ENCODE results near the gene ZNRF1.

DNA sequence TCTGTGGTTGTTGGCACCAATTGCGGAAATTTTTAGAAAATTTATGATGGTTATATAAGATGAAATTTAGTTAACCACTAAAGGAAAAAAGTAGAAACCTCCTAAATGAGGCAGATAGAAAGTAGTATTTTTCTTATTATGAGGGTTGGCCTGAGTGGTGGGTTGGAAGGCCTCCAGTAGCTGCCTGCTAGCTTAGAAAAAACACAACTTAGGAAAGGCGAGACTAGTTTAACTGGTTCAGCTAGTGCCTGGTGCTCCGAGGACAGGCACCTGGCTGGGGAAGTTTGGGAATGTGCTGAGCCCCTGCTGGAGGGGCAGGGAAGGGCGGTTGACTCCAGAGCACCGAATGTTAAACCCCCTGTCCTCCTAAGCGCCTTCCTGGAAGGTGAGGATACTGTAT is 97.8 kb downstream of the ZNRF1 start:
- TF ChIP-seq, protein P1, sequence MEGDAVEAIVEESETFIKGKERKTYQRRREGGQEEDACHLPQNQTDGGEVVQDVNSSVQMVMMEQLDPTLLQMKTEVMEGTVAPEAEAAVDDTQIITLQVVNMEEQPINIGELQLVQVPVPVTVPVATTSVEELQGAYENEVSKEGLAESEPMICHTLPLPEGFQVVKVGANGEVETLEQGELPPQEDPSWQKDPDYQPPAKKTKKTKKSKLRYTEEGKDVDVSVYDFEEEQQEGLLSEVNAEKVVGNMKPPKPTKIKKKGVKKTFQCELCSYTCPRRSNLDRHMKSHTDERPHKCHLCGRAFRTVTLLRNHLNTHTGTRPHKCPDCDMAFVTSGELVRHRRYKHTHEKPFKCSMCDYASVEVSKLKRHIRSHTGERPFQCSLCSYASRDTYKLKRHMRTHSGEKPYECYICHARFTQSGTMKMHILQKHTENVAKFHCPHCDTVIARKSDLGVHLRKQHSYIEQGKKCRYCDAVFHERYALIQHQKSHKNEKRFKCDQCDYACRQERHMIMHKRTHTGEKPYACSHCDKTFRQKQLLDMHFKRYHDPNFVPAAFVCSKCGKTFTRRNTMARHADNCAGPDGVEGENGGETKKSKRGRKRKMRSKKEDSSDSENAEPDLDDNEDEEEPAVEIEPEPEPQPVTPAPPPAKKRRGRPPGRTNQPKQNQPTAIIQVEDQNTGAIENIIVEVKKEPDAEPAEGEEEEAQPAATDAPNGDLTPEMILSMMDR (IDR thresholded peaks at IDR 0.05 in 8 of 11, conservative IDR thresholded peaks at IDR 0.05 in 3 of 11) = no peak
- TF ChIP-seq POLR2A (IDR thresholded peaks at IDR 0.05) = no peak
